NCI-H2107 (cell line): ENCODE results near the gene TH.
"Not testable (repeated sequence)": the region's sequence is repeated elsewhere in the genome, so short reads cannot be mapped to it uniquely, and the experiment has no call there.

Source experiments
- DNase-seq: peaks from one replicate; lab custom pipeline; 2025; lab: John Stamatoyannopoulos, UW

The TH gene

GRCh38 chr11:2178055-2178773 lies 6.6 kb upstream of the TH start:
- DNase-seq, result not testable (repeated sequence)

- no peak for DNase-seq
These were observed 5.5 kb upstream of the TH start for GRCh38 chr11:2177076-2177475.

GRCh38 chr11:2176389-2176900 lies 4.8 kb upstream of the TH start:
- DNase-seq, result no peak

GRCh38 chr11:2175659-2176058 lies 4.0 kb upstream of the TH start:
- DNase-seq, result no peak

GRCh38 chr11:2174361-2174760 lies 2.7 kb upstream of the TH start:
- DNase-seq, result no peak

- DNase-seq, result no peak
These were observed 2.1 kb upstream of the TH start for GRCh38 chr11:2173761-2174160.

GRCh38 chr11:2173150-2173693 lies 1.6 kb upstream of the TH start:
- DNase-seq, result no peak

GRCh38 chr11:2172676-2173075 lies 1.1 kb upstream of the TH start:
- no peak for DNase-seq

GRCh38 chr11:2169626-2170570 lies 1.7 kb downstream of the TH start:
- no peak for DNase-seq

GRCh38 chr11:2169005-2169378 lies 2.6 kb downstream of the TH start:
- DNase-seq, result no peak

- no peak for DNase-seq
These were observed 3.2 kb downstream of the TH start for GRCh38 chr11:2168286-2169004.

GRCh38 chr11:2167141-2168045 lies 4.2 kb downstream of the TH start:
- DNase-seq, result no peak

GRCh38 chr11:2166091-2166851 lies 5.3 kb downstream of the TH start:
- DNase-seq, result no peak

GRCh38 chr11:2165571-2165970 lies 6.0 kb downstream of the TH start:
- DNase-seq, result no peak

- DNase-seq, result no peak
These were observed 6.6 kb downstream of the TH start for GRCh38 chr11:2164861-2165555.

- DNase-seq, result no peak
These were observed 7.5 kb downstream of the TH start for GRCh38 chr11:2164081-2164480.

GRCh38 chr11:2163428-2163978 lies 8.1 kb downstream of the TH start:
- no peak for DNase-seq

GRCh38 chr11:2160736-2161259 lies 10.8 kb downstream of the TH start, which contains the start of gene INS:
Gene INS (minus strand): TSS chr11:2161209. CDS start chr11:2160971, 238 bp downstream.
- no peak for DNase-seq
